HG03558 (cell line): ENCODE data around the gene TAF3.

Experiments used
- ATAC-seq: cut with Tn5 transposase; IDR thresholded peaks from one replicate; pipeline ENCODE4 v1.9.1; 2021; ENCODE audit warnings: moderate number of reproducible peaks; ENCODE audit not compliant: unreplicated experiment; ENCODE audit errors: extremely low read depth

TAF3 gene

GRCh38 chr10:8052341-8052955 is 234.1 kb downstream of the TAF3 start:
- ATAC-seq, result no peak

DNA sequence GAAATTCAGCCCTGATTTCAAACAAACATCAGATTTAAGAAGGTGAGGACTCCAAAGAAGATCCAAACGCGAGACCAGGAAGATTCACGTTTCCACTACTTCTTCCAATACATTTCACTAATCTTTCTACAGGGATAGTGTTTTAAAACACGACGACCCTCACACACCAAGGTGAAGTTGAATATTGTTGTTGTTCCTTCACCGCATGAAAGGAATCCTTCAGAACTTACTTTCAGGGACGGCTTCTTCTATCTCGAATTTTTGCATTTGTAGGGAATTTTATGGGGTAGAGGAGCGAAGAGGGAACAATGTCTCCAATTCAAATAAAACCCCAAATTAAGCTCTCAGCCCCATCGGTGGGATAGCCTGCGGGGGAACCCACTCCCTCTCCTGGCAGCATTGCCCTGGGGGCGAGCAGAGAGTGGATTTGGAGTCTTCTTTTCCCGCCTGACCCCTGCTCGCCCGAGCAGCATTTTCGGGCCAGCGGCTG is 234.7 kb downstream of the TAF3 start:
- no peak for ATAC-seq

GRCh38 chr10:8053446-8054243 is 235.3 kb downstream of the TAF3 start:
- ATAC-seq, result peak; percentile 46

DNA sequence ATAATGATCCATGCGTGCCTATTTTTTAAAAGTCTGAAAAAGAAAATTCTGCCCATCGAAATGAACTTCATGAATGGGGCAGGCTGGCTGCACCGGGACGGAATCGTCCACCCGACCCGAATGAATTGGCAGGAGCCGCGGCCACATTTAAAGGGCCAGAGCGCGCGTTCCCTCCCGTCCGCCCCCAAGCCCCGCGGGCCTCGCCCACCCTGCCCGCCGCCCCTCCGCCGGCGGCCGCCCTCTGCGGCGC is 235.9 kb downstream of the TAF3 start:
- ATAC-seq, result no peak

GRCh38 chr10:8054494-8055407 is 236.4 kb downstream of the TAF3 start, which contains the start of gene GATA3:
Gene GATA3, plus strand, starts transcription at chr10:8054688. Its CDS starts 968 bp downstream, at chr10:8055656.
- no peak for ATAC-seq

- no peak for ATAC-seq
Observed at GRCh38 chr10:8055420-8056349, 237.4 kb downstream of the TAF3 start.

- ATAC-seq, result no peak
Observed at GRCh38 chr10:8056378-8056777, 238.1 kb downstream of the TAF3 start.

GRCh38 chr10:8056871-8057331 is 238.6 kb downstream of the TAF3 start:
- ATAC-seq, result peak; percentile 24

- no peak for ATAC-seq
Observed at GRCh38 chr10:8057636-8058273, 239.4 kb downstream of the TAF3 start.

- no peak for ATAC-seq
Observed at GRCh38 chr10:8058274-8059111, 240.2 kb downstream of the TAF3 start.

DNA sequence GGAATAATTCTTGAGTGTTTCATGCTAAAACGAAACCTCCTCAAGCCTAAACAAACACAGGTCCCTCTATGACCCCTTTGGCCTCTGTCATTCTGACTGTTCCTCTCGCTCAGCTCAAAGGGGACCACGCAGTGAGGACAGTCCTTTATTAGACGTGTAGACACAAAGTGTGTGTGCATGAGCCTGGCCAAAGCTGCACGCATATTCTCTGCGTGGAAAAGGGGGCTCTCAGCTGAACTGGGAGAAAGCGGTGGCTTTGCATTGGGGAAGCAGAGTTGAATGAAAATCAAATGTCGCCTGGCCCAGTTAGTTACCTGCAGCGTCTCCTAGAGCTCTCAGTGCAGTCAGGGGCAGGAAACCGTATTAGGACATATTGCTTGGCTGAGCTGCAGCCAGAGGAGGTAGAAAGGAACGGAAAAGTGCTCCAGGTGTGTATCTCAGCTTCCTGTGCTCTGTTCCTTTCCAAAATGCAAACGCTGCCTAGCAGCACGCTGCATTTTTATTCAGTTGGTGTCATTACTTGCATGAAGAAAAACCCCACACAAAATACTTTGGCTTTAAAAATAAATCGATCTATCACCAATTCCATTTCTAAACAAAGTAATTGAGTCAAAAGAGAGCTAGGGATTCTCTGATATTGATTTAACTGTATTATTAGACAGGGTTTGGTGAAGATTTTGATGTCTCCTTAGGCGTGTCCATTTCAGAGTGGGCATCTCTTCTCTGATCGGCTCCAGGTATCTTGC is 241.1 kb downstream of the TAF3 start:
- no peak for ATAC-seq

- no peak for ATAC-seq
Observed at GRCh38 chr10:8060010-8060703, 241.9 kb downstream of the TAF3 start.

- ATAC-seq, result no peak
Observed at GRCh38 chr10:8060704-8061121, 242.4 kb downstream of the TAF3 start.

DNA sequence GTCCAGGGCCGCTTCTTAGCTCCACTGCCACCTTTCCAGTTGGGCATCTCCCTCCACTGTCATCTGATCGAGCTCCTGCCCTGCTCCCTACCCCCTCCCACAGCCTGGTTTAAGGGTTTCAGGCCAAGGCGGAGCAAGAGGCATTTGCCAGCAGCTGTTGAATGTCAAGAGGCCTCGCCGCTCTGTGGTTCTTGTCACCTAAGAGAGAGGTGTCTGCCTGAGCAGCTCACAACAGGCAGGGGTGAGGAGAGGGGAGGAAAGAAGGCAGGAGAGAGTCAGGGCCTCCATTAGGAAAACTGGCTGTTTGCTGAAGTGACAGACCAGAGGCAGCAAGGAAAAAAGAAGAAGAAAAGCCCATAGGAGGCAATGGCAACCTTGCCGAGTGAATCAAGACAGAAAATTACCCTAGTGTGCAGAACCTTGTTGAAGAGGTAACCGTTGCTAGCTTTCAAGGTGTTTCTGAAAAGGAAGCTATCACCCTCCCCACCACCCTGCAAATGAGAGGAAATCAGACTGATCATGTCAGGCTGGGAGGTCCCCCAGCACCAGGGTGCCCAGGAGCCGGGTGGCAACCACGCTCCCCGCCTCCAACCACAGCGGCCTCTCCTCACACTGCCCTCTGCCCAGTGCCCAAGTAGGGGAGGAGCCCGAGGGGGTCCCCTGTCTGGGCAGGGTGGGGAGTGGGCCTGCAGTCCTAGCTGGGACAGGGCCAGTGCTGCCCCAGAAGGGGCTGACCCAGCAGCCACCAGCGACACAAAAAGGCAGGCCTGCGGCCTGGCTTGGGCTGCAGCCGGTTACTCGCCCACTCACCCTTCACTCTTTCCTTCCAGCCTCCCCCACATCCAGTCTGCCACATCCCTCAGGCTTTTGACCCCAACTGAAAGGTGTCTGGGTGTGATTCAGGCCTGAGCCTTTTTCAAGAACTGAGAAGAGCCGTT is 243.2 kb downstream of the TAF3 start:
- ATAC-seq, result no peak

GRCh38 chr10:8063128-8063908 is 245.0 kb downstream of the TAF3 start:
- no peak for ATAC-seq
